Duodenal mucosa (tissue), 2 donors: Measurements from ENCODE around the gene WWOX.

Source experiments
- H3K27ac ChIP-seq: one replicate; pipeline ENCODE4 v1.7.0; 2013; ENCODE audit warnings: low read depth, low read length
- H3K27me3 ChIP-seq, 2 donors: one replicate each; pipeline ENCODE4 v1.7.0; 2013; ENCODE audit warnings: low read length in 2 of 2, control low read depth in 1 of 2; ENCODE audit not compliant: insufficient read depth in 2 of 2, control insufficient read depth in 1 of 2
- H3K36me3 ChIP-seq, 2 donors: one replicate each; pipeline ENCODE4 v1.7.0; 2013; ENCODE audit warnings: low read length in 2 of 2, control low read depth in 1 of 2; ENCODE audit not compliant: insufficient read depth in 2 of 2, control insufficient read depth in 1 of 2
- H3K4me1 ChIP-seq, 2 donors: one replicate each; pipeline ENCODE4 v1.7.0; 2013; ENCODE audit warnings: low read length in 2 of 2, control low read depth in 1 of 2; ENCODE audit not compliant: insufficient read depth in 2 of 2, control insufficient read depth in 1 of 2
- H3K4me3 ChIP-seq, 2 donors: one replicate each; pipeline ENCODE4 v1.7.0; 2013; ENCODE audit warnings: low read length in 2 of 2, low read depth in 1 of 2
- H3K9ac ChIP-seq, 2 donors: one replicate each; pipeline ENCODE4 v1.7.0; 2013; ENCODE audit warnings: low read length in 2 of 2, low read depth in 1 of 2
- H3K9me3 ChIP-seq, 2 donors: one replicate each; pipeline ENCODE4 v1.7.0; 2013; ENCODE audit warnings: low read length in 2 of 2, control low read depth in 1 of 2; ENCODE audit not compliant: control insufficient read depth in 1 of 2

WWOX gene

GRCh38 chr16:78931678-78932077 lies 832.2 kb downstream of the WWOX start:
- Histone ChIP-seq H3K4me1 (no peaks in the 10 kb centered on the region), H3K9ac (no peak overlapping the region), H3K4me3 (no peak overlapping the region)

GRCh38 chr16:78932355-78932943 lies 833.0 kb downstream of the WWOX start:
- H3K27ac ChIP-seq, result no peak overlapping the region
- no peak overlapping the region for H3K9ac ChIP-seq
- H3K36me3 ChIP-seq, result no peaks in the 10 kb centered on the region
- no peaks in the 10 kb centered on the region for H3K9me3 ChIP-seq
- no peaks in the 10 kb centered on the region for H3K27me3 ChIP-seq
- H3K4me1 ChIP-seq, result no peaks in the 10 kb centered on the region
- no peak overlapping the region for H3K4me3 ChIP-seq

More at GRCh38 chr16:78931678-78932077, 832.2 kb downstream of the WWOX start:
- no peak overlapping the region for H3K27ac ChIP-seq
- H3K36me3 ChIP-seq, result no peaks in the 10 kb centered on the region
- H3K27me3 ChIP-seq, result no peaks in the 10 kb centered on the region
- H3K9me3 ChIP-seq, result no peaks in the 10 kb centered on the region

GRCh38 chr16:78936060-78936459 lies 836.6 kb downstream of the WWOX start:
- no peaks in the 10 kb centered on the region for H3K36me3 ChIP-seq
- H3K27me3 ChIP-seq, result no peaks in the 10 kb centered on the region
- no peaks in the 10 kb centered on the region for H3K9me3 ChIP-seq

GRCh38 chr16:78939597-78939996 lies 840.1 kb downstream of the WWOX start:
- no peaks in the 10 kb centered on the region for H3K36me3 ChIP-seq
- no peak overlapping the region for H3K4me3 ChIP-seq
- H3K9me3 ChIP-seq, result no peaks in the 10 kb centered on the region
- no peaks in the 10 kb centered on the region for H3K27me3 ChIP-seq
- no peak overlapping the region for H3K27ac ChIP-seq
- H3K9ac ChIP-seq, result no peak overlapping the region
- no peaks in the 10 kb centered on the region for H3K4me1 ChIP-seq

More at GRCh38 chr16:78936060-78936459, 836.6 kb downstream of the WWOX start:
- Histone ChIP-seq H3K4me1 (no peaks in the 10 kb centered on the region), H3K9ac (no peak overlapping the region), H3K27ac (no peak overlapping the region), H3K4me3 (no peak overlapping the region)

- no peaks in the 10 kb centered on the region for H3K27me3 ChIP-seq
- no peaks in the 10 kb centered on the region for H3K4me1 ChIP-seq
- no peak overlapping the region for H3K9ac ChIP-seq
- H3K4me3 ChIP-seq, result no peak overlapping the region
- no peaks in the 10 kb centered on the region for H3K36me3 ChIP-seq
- H3K27ac ChIP-seq, result no peak overlapping the region
- no peaks in the 10 kb centered on the region for H3K9me3 ChIP-seq
These were observed 843.3 kb downstream of the WWOX start for GRCh38 chr16:78942625-78943245.

- no peaks in the 10 kb centered on the region for H3K9me3 ChIP-seq
- no peaks in the 10 kb centered on the region for H3K27me3 ChIP-seq
- no peaks in the 10 kb centered on the region for H3K4me1 ChIP-seq
These were observed 845.9 kb downstream of the WWOX start for GRCh38 chr16:78945336-78945735.

GRCh38 chr16:78946556-78946955 lies 847.1 kb downstream of the WWOX start:
- no peaks in the 10 kb centered on the region for H3K4me1 ChIP-seq
- H3K27me3 ChIP-seq, result no peaks in the 10 kb centered on the region
- no peak overlapping the region for H3K4me3 ChIP-seq
- H3K9ac ChIP-seq, result no peak overlapping the region
- H3K36me3 ChIP-seq, result no peaks in the 10 kb centered on the region
- H3K9me3 ChIP-seq, result no peaks in the 10 kb centered on the region
- H3K27ac ChIP-seq, result no peak overlapping the region

More at GRCh38 chr16:78945336-78945735, 845.9 kb downstream of the WWOX start:
- Histone ChIP-seq H3K9ac (no peak overlapping the region), H3K36me3 (no peaks in the 10 kb centered on the region), H3K27ac (no peak overlapping the region), H3K4me3 (no peak overlapping the region)

- no peak overlapping the region for H3K4me3 ChIP-seq
- H3K9ac ChIP-seq, result no peak overlapping the region
- H3K9me3 ChIP-seq, result no peaks in the 10 kb centered on the region
- no peak overlapping the region for H3K27ac ChIP-seq
- no peaks in the 10 kb centered on the region for H3K27me3 ChIP-seq
- no peaks in the 10 kb centered on the region for H3K4me1 ChIP-seq
- H3K36me3 ChIP-seq, result no peaks in the 10 kb centered on the region
These were observed 851.3 kb downstream of the WWOX start for GRCh38 chr16:78950768-78951167.

- H3K27me3 ChIP-seq, result no peaks in the 10 kb centered on the region
- H3K4me3 ChIP-seq, result no peak overlapping the region
- no peak overlapping the region for H3K9ac ChIP-seq
- no peaks in the 10 kb centered on the region for H3K36me3 ChIP-seq
- no peaks in the 10 kb centered on the region for H3K4me1 ChIP-seq
- no peaks in the 10 kb centered on the region for H3K9me3 ChIP-seq
- no peak overlapping the region for H3K27ac ChIP-seq
These were observed 853.2 kb downstream of the WWOX start for GRCh38 chr16:78952630-78953029.

GRCh38 chr16:78953526-78953925 lies 854.1 kb downstream of the WWOX start:
- H3K4me1 ChIP-seq, result no peaks in the 10 kb centered on the region
- H3K27ac ChIP-seq, result no peak overlapping the region
- no peak overlapping the region for H3K9ac ChIP-seq
- H3K9me3 ChIP-seq, result no peaks in the 10 kb centered on the region
- no peaks in the 10 kb centered on the region for H3K27me3 ChIP-seq
- H3K4me3 ChIP-seq, result no peak overlapping the region
- H3K36me3 ChIP-seq, result no peaks in the 10 kb centered on the region
